Thymus (tissue), 11 donors: ENCODE data around the gene PSORS1C2. TPM values are rescaled to one million over a fixed set of nuclear protein-coding genes. Genes with fewer than 3 reads are reported as not detected.

Experiments used
- DNase-seq, 9 donors: peaks; one replicate each; pipeline ENCODE4 v3.0.0-alpha.2; 2013; ENCODE audit warnings: low spot score in 9 of 9, low read depth in 6 of 9, missing footprints in 1 of 9
- H3K27ac ChIP-seq, 2 donors: one replicate each; pipeline ENCODE4 v1.5.1; 2013; ENCODE audit warnings: control low read depth in 1 of 2, low read depth in 1 of 2, low read length in 1 of 2, mild to moderate bottlenecking in 1 of 2, moderate library complexity in 1 of 2
- H3K27me3 ChIP-seq, 2 donors: one replicate each; pipeline ENCODE4 v1.5.1; 2013; ENCODE audit warnings: low read length in 1 of 2; ENCODE audit not compliant: control insufficient read depth in 2 of 2, insufficient read depth in 1 of 2
- H3K36me3 ChIP-seq, 2 donors: one replicate each; pipeline ENCODE4 v1.5.1; 2013; ENCODE audit warnings: low read length in 1 of 2, mild to moderate bottlenecking in 1 of 2, moderate library complexity in 1 of 2; ENCODE audit not compliant: control insufficient read depth in 2 of 2, insufficient read depth in 2 of 2
- H3K4me1 ChIP-seq, 2 donors: one replicate each; pipeline ENCODE4 v1.5.1; 2013; ENCODE audit warnings: low read length in 2 of 2; ENCODE audit not compliant: control insufficient read depth in 2 of 2, insufficient read depth in 2 of 2
- H3K4me3 ChIP-seq, 2 donors: one replicate each; pipeline ENCODE4 v1.5.1; 2013; ENCODE audit warnings: low read length in 2 of 2, control low read depth in 1 of 2, mild to moderate bottlenecking in 1 of 2
- H3K9me3 ChIP-seq, 2 donors: one replicate each; pipeline ENCODE4 v1.5.1; 2013; ENCODE audit warnings: low read length in 1 of 2, mild to moderate bottlenecking in 1 of 2; ENCODE audit not compliant: control insufficient read depth in 2 of 2, insufficient read depth in 1 of 2
- WGBS: extraction: QIAGEN DNeasy Blood & Tissue Kit; methylation state at CpG from one replicate; pipeline ENCODE4 v1.1.7; 2013; 5-methylcytosine and 5-hydroxymethylcytosine counted together
- polyA plus RNA-seq: library from polyadenylated mRNA; stranded (reverse); fragments of 200-250 nt; gene quantifications from one replicate; pipeline ENCODE4 v1.2.3, GENCODE V29; 2013
- total RNA-seq: library from RNA; stranded (reverse); fragments of 120-200 nt; gene quantifications from one replicate; pipeline ENCODE4 v1.2.4, GENCODE V29; 2013
- donor health status: healthy.

Gene PSORS1C2
- total and polyA plus RNA-seq, 2 donors: 16.4 TPM; not detected in 1

GRCh38 chr6:31149827-31150447 lies 11.1 kb upstream of the PSORS1C2 start:
- Histone ChIP-seq H3K9me3 (no peaks in the 10 kb centered on the region), H3K27me3 (no peaks in the 10 kb centered on the region), H3K27ac (no peak overlapping the region), H3K4me1 (no peaks in the 10 kb centered on the region), H3K4me3 (no peak overlapping the region), H3K36me3 (peaks cover 30 to 35% of the 10 kb centered on the region in 2 donors)
- no peak for DNase-seq
- WGBS: 98% methylated on average over 6 of the region's 6 CpGs

DNA sequence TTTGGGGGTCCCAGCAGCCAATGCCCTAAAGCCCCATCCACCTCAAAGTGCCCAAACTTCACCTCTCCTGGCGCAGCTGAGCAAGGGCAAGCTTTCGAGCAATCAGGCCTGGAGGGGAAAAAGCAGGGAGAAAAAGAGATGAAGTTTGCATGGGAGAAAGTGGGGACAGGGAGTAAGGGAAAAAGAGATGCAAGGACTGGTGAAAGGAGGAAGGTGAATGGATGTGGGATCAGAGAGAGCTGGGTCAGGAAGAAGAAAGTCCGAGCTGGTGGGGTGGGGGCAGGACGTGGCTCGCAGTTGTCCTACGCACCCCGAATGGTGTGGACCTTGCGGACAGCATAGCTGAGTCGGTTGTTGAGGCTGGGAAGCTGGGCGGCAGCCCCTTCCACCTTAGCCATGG lies 6.5 kb upstream of the PSORS1C2 start:
- H3K36me3 ChIP-seq: peaks cover 39 to 47% of the 10 kb centered on the region in 2 donors
- H3K27me3 ChIP-seq: no peaks in the 10 kb centered on the region
- no peak for DNase-seq
- H3K27ac ChIP-seq: no peak overlapping the region
- H3K9me3 ChIP-seq: no peaks in the 10 kb centered on the region
- H3K4me1 ChIP-seq: no peaks in the 10 kb centered on the region
- 99% methylated on average over 10 of the region's 10 CpGs for WGBS
- no peak overlapping the region for H3K4me3 ChIP-seq

- DNase-seq: no peak
- H3K4me1 ChIP-seq: no peaks in the 10 kb centered on the region
- H3K36me3 ChIP-seq: peaks cover 35 to 44% of the 10 kb centered on the region in 2 donors
- H3K27ac ChIP-seq: no peak overlapping the region
- WGBS: 80% methylated on average over 11 of the region's 11 CpGs
- no peaks in the 10 kb centered on the region for H3K9me3 ChIP-seq
- no peaks in the 10 kb centered on the region for H3K27me3 ChIP-seq
- no peak overlapping the region for H3K4me3 ChIP-seq
These were observed 6.1 kb upstream of the PSORS1C2 start for GRCh38 chr6:31144970-31145340.

DNA sequence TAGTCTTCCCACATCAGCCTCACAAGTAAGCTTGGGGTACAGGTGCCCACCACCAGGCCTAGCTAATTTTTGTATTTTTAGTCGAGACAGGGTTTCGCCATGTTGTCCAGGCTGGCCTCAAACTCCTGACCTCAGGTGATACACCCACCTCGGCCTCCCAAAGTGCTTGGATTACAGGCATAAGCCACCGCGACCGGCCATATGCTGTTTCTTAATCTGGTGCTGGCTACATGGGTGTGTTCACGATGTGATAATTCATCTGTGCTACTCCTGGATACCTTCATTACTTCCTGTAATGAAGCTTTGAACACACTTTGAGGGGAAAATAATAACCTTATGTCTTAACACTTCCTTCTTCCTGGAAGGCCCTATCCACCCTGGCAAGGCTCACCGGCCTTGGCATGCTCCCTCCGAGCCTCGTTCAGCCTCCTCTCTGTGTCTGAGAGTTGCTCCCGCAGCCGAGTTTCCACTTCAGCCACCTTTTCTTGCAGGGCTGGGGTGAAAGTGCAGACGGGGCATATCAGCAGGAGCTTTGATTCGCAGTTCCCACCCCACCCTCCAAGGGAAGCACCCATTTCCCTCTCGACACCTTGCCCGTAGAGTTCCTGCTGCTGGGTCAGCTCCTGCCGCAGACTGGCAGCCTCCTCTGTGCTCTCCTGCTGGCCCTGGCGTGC lies 5.6 kb upstream of the PSORS1C2 start:
- Histone ChIP-seq H3K9me3 (no peaks in the 10 kb centered on the region), H3K4me3 (no peak overlapping the region), H3K36me3 (peaks cover 30 to 39% of the 10 kb centered on the region in 2 donors), H3K27me3 (no peaks in the 10 kb centered on the region), H3K27ac (no peak overlapping the region), H3K4me1 (no peaks in the 10 kb centered on the region)
- WGBS: 97% methylated on average over 18 of the region's 18 CpGs
- no peak for DNase-seq

DNA sequence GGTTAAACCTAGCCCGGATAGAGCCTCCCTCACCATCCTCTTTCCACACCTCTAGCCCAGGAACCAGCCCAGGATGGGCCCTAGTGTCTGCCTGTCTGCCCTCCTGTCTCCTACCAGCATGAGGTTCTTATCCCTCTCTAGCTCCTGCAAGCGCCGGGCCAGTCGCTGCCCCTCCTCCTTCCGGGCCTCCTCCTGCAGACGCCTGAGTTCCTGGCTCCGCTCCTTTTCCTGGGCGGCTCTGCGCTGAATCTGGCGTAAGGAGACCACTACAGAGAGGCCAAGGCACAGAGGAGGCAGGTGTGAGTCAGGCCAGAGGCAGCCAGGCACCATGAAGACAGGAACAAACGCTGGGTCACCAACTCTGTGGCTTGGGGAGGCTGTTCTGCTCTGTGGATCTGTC lies 4.3 kb upstream of the PSORS1C2 start:
- Histone ChIP-seq H3K27me3 (no peaks in the 10 kb centered on the region), H3K9me3 (no peaks in the 10 kb centered on the region), H3K27ac (no peak overlapping the region), H3K4me1 (no peaks in the 10 kb centered on the region), H3K36me3 (peaks cover 28 to 32% of the 10 kb centered on the region in 2 donors), H3K4me3 (no peak overlapping the region)
- no peak for DNase-seq
- 91% methylated on average over 11 of the region's 11 CpGs for WGBS

DNA sequence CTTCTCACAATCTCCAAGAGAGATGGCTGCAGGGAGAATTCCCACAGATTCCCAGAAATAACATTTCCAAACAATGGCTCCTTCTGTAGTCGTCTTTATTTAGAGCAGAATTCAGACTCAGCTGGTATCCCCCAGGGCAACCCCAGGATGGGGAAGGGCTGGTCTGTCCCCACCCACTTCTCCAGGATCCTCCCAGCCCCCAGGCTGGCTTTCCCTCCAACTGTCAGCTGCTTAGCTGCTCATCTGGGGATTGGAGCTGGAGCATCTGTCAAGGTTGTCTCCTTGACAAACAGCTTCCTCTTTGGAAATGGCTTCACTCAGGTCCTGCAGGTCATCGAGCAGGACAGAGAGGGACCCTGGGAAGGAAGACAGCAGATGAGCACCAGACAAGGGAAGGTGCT lies 3.5 kb upstream of the PSORS1C2 start:
- H3K4me1 ChIP-seq: peaks cover 4 to 5% of the 10 kb centered on the region in 2 donors
- no peak for DNase-seq
- no peak overlapping the region for H3K4me3 ChIP-seq
- no peak overlapping the region for H3K27ac ChIP-seq
- WGBS: 89% methylated on average over 2 of the region's 2 CpGs
- peaks cover 0 to 4% of the 10 kb centered on the region in 2 donors for H3K27me3 ChIP-seq
- peaks cover 27 to 30% of the 10 kb centered on the region in 2 donors for H3K36me3 ChIP-seq
- H3K9me3 ChIP-seq: no peaks in the 10 kb centered on the region

DNA sequence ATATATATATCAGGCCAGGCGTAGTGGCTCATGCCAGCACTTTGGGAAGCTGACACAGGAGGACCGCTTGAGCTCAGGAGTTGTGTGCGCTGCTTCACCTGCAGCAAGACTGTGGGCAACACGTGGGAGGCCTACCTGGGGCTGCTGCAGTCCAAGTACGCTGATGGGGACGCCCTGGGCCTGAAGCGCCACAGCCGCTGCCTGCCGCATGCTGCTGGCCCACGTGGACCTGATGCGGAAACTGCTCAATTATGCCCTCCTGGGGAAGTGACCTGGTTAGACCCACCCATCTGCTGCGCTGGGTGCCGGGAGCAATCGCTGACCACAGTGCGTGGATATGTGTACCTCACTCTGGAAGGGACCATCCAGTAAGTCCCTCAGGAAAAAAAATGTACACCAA lies 1.8 kb upstream of the PSORS1C2 start:
- no peak for DNase-seq
- Histone ChIP-seq H3K36me3 (peaks cover 26 to 28% of the 10 kb centered on the region in 2 donors), H3K9me3 (no peaks in the 10 kb centered on the region), H3K4me1 (peaks cover 4 to 5% of the 10 kb centered on the region in 2 donors), H3K4me3 (no peak overlapping the region), H3K27ac (no peak overlapping the region), H3K27me3 (peaks cover 0 to 4% of the 10 kb centered on the region in 2 donors)
- 89% methylated on average over 15 of the region's 15 CpGs for WGBS

DNA sequence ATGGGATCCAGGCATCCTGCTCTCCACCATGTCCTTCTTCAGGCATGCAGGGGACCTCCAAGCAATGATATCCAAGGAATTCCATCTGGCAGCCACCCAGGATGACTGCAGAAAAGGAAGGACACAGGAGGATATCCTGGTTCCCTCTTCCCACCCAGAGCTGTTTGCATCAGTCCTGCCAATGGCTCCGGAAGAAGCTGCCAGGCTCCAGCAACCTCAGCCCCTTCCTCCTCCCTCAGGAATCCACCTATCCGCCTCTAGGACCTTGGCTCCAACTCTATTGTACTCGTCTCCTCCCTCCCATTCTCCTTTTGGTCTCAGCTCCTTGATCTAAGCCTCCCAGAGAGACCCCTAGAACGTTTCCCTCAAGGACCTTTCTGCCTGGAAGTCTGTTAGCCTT lies 733 bp upstream of the PSORS1C2 start:
- WGBS: 80% methylated on average over 4 of the region's 4 CpGs
- Histone ChIP-seq H3K27me3 (peaks cover 0 to 4% of the 10 kb centered on the region in 2 donors), H3K36me3 (peaks cover 15 to 18% of the 10 kb centered on the region in 2 donors), H3K4me3 (no peak overlapping the region), H3K27ac (no peak overlapping the region), H3K9me3 (no peaks in the 10 kb centered on the region), H3K4me1 (peaks cover 4 to 5% of the 10 kb centered on the region in 2 donors)
- no peak for DNase-seq

GRCh38 chr6:31135710-31136109 lies 3.2 kb downstream of the PSORS1C2 start:
- no peak overlapping the region for H3K27ac ChIP-seq
- peaks cover 0 to 4% of the 10 kb centered on the region in 2 donors for H3K27me3 ChIP-seq
- no peak overlapping the region for H3K4me3 ChIP-seq
- DNase-seq: no peak
- peaks cover 4 to 5% of the 10 kb centered on the region in 2 donors for H3K4me1 ChIP-seq
- H3K9me3 ChIP-seq: no peaks in the 10 kb centered on the region
- no peaks in the 10 kb centered on the region for H3K36me3 ChIP-seq
- 92% methylated on average over 10 of the region's 10 CpGs for WGBS
